AG09309 (cell line): Measurements from ENCODE around the gene CHST14.

Source experiments
- DNase-seq: peaks from one replicate; pipeline ENCODE4 v3.0.0-alpha.2; 2010; ENCODE audit warnings: low read depth
- H3K4me3 ChIP-seq: 2 replicates; pipeline ENCODE4 v1.5.1; 2011; ENCODE audit warnings: mild to moderate bottlenecking, low read depth, low read length, moderate library complexity; ENCODE audit not compliant: control insufficient read depth
- CTCF ChIP-seq: IDR thresholded peaks from 2 replicates; pipeline ENCODE4 v1.5.1; 2011; ENCODE audit warnings: mild to moderate bottlenecking, low read depth, low read length, inconsistent platforms; ENCODE audit not compliant: insufficient read depth, control insufficient read depth; ENCODE audit errors: missing control alignments

The CHST14 gene

GRCh38 chr15:40489274-40490175 lies 18.7 kb downstream of the CHST14 start:
- no peak overlapping the region for H3K4me3 ChIP-seq
- no peak for DNase-seq
- TF ChIP-seq CTCF = no peak

- no peak for TF ChIP-seq CTCF
- no peak overlapping the region for H3K4me3 ChIP-seq
- DNase-seq = no peak
Observed at GRCh38 chr15:40493089-40493840, 22.5 kb downstream of the CHST14 start.

- no peak for TF ChIP-seq CTCF
- no peak overlapping the region for H3K4me3 ChIP-seq
- DNase-seq = no peak
Observed at GRCh38 chr15:40495516-40495915, 24.7 kb downstream of the CHST14 start.

GRCh38 chr15:40498418-40498817 lies 27.6 kb downstream of the CHST14 start:
- H3K4me3 ChIP-seq = no peak overlapping the region
- no peak for TF ChIP-seq CTCF
- peak; percentile 32 for DNase-seq

- no peak overlapping the region for H3K4me3 ChIP-seq
- no peak for TF ChIP-seq CTCF
- DNase-seq = no peak
Observed at GRCh38 chr15:40498891-40499290, 28.1 kb downstream of the CHST14 start.

GRCh38 chr15:40499931-40500330 lies 29.1 kb downstream of the CHST14 start:
- TF ChIP-seq CTCF = no peak
- DNase-seq = no peak
- H3K4me3 ChIP-seq = no peak overlapping the region
